Kidney (tissue), 14 donors: Measurements from ENCODE around the gene PPP6R2. TPM values are rescaled to one million over a fixed set of nuclear protein-coding genes. Genes with fewer than 3 reads are reported as not detected.
A peak's percentile ranks its signal among the peaks of the same experiment; 100 is the strongest.

Experiments used
- DNase-seq, 5 donors: peaks; one replicate each; pipeline ENCODE4 v3.0.0-alpha.2; 2013 to 2020
- FAIRE-seq: peaks from 2 replicates; lab custom pipeline; 2012; peaks lifted over from hg19 to GRCh38; lab: Jason Lieb, UNC
- H3K27ac ChIP-seq, 2 donors: one replicate each; pipeline ENCODE4 v1.7.0; 2013; ENCODE audit warnings: low read depth in 2 of 2, low read length in 2 of 2, inconsistent platforms in 1 of 2
- H3K27me3 ChIP-seq: one replicate; pipeline ENCODE4 v1.7.1; 2013; ENCODE audit warnings: low read length, inconsistent platforms; ENCODE audit not compliant: control insufficient read depth, insufficient read depth
- H3K36me3 ChIP-seq, 3 donors: one replicate each; pipeline versions ENCODE4 v1.7.0 to v1.7.1; 2013; ENCODE audit warnings: low read length in 3 of 3, control low read depth in 1 of 3, inconsistent platforms in 1 of 3; ENCODE audit not compliant: insufficient read depth in 3 of 3, control insufficient read depth in 2 of 3
- H3K4me1 ChIP-seq, 3 donors: one replicate each; pipeline versions ENCODE4 v1.7.0 to v1.7.1; 2013; ENCODE audit warnings: low read length in 3 of 3, inconsistent platforms in 1 of 3, low read depth in 1 of 3; ENCODE audit not compliant: control insufficient read depth in 2 of 3, insufficient read depth in 2 of 3
- H3K4me3 ChIP-seq, 3 donors: one replicate each; pipeline versions ENCODE4 v1.7.0 to v1.8.1; 2013; ENCODE audit warnings: low read length in 3 of 3, control low read depth in 1 of 3, inconsistent platforms in 1 of 3
- H3K9ac ChIP-seq, 3 donors: one replicate each; pipeline versions ENCODE4 v1.7.0 to v1.7.1; 2013; ENCODE audit warnings: low read length in 3 of 3, control low read depth in 1 of 3, inconsistent platforms in 1 of 3
- H3K9me3 ChIP-seq, 3 donors: one replicate each; pipeline versions ENCODE4 v1.7.0 to v1.7.1; 2013; ENCODE audit warnings: low read length in 3 of 3, control low read depth in 1 of 3, inconsistent platforms in 1 of 3; ENCODE audit not compliant: control insufficient read depth in 2 of 3, insufficient read depth in 1 of 3
- intact Hi-C: fragments of 100-400 bp; cut with DNase I; formaldehyde crosslinking; loops from one replicate; pipeline ENCODE4 v1.11.1; 2022
- polyA plus RNA-seq: library from polyadenylated mRNA; stranded (reverse); fragments of 350-450 nt; fragmentation: Illumina TruSeq; extraction: RNeasy Lipid Tissue Mini Kit (QIAGEN cat#74804); gene quantifications from one replicate; pipeline ENCODE4 v1.2.3, GENCODE V29; 2014; ENCODE audit warnings: low read depth, low replicate concordance; ENCODE audit not compliant: insufficient read depth
- total RNA-seq: library from RNA; stranded (reverse); fragmentation: NEBNext Ultra II Directional; extraction: Animal tissue kit (Norgen Biotek cat#: 25700); gene quantifications from one replicate; pipeline ENCODE4 v1.2.1, GENCODE V29; 2021
- TF ChIP-seq, protein P1 (sequence below): IDR thresholded peaks from 3 replicates; pipeline ENCODE4 v1.5.1; 2012; ENCODE audit warnings: mild to moderate bottlenecking, moderate library complexity, borderline replicate concordance; ENCODE audit not compliant: insufficient read depth; ENCODE audit errors: extremely low read depth
- donor health status: control.
- donor health status: control.
- donor health status: control.
- donor health status: control.
- donor health status: control.
- donor health status: DM: yes; HTN: yes; CAD: no.
- donor health status: Normal renal cell carcinoma (clear cell type).

The PPP6R2 gene
- total and polyA plus RNA-seq, 2 donors from 2014 or later, result 39.4 to 53.8 TPM

DNA sequence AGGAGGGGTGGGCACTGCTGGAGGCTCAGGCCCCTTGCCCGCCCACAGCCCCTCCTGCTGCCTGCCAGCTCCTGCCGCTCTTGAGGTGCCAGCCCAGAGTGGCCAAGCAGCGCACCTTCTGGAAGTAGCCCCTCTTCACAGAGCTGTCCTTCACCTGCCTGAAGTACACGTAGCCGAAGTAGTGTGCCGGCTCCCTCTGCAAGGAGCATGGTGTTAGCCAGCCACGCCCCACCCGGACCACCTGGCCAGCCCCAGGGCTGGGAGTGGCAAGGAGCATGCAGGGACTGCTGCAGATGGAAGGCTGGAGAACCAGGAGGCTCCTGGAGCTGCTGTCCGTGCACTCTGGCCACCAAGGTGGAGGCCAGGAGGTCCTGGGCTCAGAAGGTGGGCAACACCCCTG is 25.9 kb upstream of the PPP6R2 start:
- Histone ChIP-seq H3K27ac (no peak overlapping the region), H3K4me1 (peaks cover 0 to 12% (median 0%) of the 10 kb centered on the region in 3 donors), H3K9me3 (no peaks in the 10 kb centered on the region), H3K36me3 (no peaks in the 10 kb centered on the region), H3K4me3 (no peak overlapping the region), H3K9ac (no peak overlapping the region), H3K27me3 (no peaks in the 10 kb centered on the region)
- FAIRE-seq (no peak), DNase-seq (peak in 2 of 5 donors; percentile 46 to 61)
- intact Hi-C loops, result no loop called here
- TF ChIP-seq, protein P1, sequence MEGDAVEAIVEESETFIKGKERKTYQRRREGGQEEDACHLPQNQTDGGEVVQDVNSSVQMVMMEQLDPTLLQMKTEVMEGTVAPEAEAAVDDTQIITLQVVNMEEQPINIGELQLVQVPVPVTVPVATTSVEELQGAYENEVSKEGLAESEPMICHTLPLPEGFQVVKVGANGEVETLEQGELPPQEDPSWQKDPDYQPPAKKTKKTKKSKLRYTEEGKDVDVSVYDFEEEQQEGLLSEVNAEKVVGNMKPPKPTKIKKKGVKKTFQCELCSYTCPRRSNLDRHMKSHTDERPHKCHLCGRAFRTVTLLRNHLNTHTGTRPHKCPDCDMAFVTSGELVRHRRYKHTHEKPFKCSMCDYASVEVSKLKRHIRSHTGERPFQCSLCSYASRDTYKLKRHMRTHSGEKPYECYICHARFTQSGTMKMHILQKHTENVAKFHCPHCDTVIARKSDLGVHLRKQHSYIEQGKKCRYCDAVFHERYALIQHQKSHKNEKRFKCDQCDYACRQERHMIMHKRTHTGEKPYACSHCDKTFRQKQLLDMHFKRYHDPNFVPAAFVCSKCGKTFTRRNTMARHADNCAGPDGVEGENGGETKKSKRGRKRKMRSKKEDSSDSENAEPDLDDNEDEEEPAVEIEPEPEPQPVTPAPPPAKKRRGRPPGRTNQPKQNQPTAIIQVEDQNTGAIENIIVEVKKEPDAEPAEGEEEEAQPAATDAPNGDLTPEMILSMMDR, result no peak

DNA sequence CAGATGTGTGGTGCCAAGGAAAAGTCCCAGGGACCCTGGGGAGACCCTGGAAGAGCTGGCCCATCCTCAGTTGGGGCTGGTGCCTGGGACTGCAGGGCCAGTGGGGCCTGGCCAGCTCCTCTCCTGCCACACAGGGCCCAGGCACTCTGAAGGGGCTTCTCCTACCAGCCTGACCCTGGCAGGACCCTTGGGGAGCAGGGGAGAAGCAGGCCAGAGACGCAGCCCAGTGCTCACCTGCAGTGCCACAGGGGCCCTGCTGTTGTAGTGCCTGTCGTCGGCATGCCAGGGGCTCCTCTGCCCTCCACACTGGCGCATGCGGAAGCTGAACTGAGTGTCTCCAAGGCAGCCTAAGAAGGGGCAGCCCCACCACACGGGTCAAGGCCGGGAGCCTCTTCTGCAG is 25.5 kb upstream of the PPP6R2 start:
- FAIRE-seq (no peak), DNase-seq (peak in 1 of 5 donors; percentile 50)
- intact Hi-C loops, result no loop called here
- Histone ChIP-seq H3K9ac (no peak overlapping the region), H3K4me1 (peaks cover 0 to 12% (median 0%) of the 10 kb centered on the region in 3 donors), H3K27me3 (no peaks in the 10 kb centered on the region), H3K27ac (no peak overlapping the region), H3K36me3 (no peaks in the 10 kb centered on the region), H3K9me3 (no peaks in the 10 kb centered on the region), H3K4me3 (no peak overlapping the region)
- TF ChIP-seq, protein P1, result no peak

DNA sequence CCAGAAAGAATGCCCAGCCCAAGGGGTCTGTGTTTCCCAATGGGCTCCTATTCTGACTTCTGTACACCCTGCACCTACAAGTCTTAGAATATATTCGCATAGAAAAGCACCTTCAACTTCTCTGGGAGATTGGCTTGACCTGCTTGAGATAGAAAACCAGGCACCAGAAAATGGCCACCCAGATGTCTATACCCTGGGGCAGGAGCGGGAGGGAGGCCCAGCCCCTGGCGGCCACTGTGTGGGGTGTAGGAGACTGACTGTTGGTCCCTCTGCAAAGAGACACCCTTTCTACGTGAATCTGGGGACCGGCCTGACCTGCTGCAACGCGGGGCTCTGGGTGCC is 24.8 kb upstream of the PPP6R2 start:
- FAIRE-seq (no peak), DNase-seq (no peak)
- Histone ChIP-seq H3K9ac (no peak overlapping the region), H3K27me3 (no peaks in the 10 kb centered on the region), H3K4me1 (peaks cover 0 to 12% (median 0%) of the 10 kb centered on the region in 3 donors), H3K9me3 (no peaks in the 10 kb centered on the region), H3K36me3 (no peaks in the 10 kb centered on the region), H3K4me3 (no peak overlapping the region), H3K27ac (no peak overlapping the region)
- TF ChIP-seq, protein P1, result no peak
- intact Hi-C loops, result no loop called here

DNA sequence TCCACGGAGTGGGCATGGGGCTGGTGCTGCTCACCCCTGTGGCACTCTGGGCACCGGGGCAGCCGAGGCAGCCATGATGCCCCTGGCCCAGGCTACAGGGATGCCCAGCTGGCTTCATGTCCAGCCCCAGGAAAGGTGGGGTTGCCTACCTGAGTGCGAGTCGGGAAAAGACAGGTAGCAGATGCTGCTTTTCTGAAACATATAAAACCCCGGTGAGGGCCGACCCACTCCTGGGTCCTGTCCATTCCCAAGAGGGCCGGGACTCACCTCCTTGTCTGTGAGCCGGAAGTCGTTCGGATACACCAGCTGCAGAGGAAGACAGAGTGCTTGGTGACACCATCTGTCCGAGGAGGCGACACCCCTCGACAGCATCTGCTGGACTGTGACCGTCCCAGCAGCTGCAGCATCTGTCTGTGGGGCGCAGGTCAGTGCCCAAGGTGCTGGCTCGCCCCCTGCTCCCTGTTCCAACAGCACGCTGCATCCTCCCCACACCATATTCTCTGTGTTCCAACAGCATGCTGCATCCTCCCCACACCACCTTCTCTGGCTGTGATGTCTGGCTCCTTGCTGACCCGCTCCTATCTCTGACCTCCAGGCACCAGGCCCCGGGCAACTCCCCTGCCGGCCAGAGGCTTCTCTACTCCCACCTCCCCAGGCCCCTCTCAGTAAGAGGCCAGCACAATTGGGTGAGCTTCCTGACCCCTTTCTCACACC is 24.3 kb upstream of the PPP6R2 start:
- no peaks in the 10 kb centered on the region for H3K27me3 ChIP-seq
- TF ChIP-seq, protein P1, result no peak
- DNase-seq (peak in 1 of 5 donors; percentile 62), FAIRE-seq (no peak)
- H3K27ac ChIP-seq, result no peak overlapping the region
- H3K9me3 ChIP-seq, result no peaks in the 10 kb centered on the region
- intact Hi-C loops, result no loop called here
- peaks cover 0 to 12% (median 0%) of the 10 kb centered on the region in 3 donors for H3K4me1 ChIP-seq
- no peak overlapping the region for H3K4me3 ChIP-seq
- H3K36me3 ChIP-seq, result no peaks in the 10 kb centered on the region
- H3K9ac ChIP-seq, result no peak overlapping the region
